Astrocyte (in vitro differentiated cells and primary cell): Measurements from ENCODE around the gene ZNF892.

Experiments
- CTCF ChIP-seq: IDR thresholded peaks from 2 replicates; pipeline ENCODE4 v1.5.1; 2011; ENCODE audit warnings: low read depth, mild to moderate bottlenecking, inconsistent platforms, low read length, moderate library complexity; ENCODE audit not compliant: insufficient read depth
- EZH2 ChIP-seq: IDR thresholded peaks from 2 replicates; pipeline ENCODE4 v1.6.1; 2012; ENCODE audit warnings: mild to moderate bottlenecking, low read length, inconsistent platforms; ENCODE audit not compliant: insufficient read depth

GRCh38 chr2:95166065-95166763 is 41.1 kb upstream of the ZNF892 start:
- TF ChIP-seq CTCF (no peak), EZH2 (no peak)
